CD14-positive monocyte (primary cell): ENCODE data around the gene ABO. TPM values are rescaled to one million over a fixed set of nuclear protein-coding genes. Genes with fewer than 3 reads are reported as not detected.

ENCODE experiments used
- DNase-seq, 3 donors: peaks; one replicate each; pipeline ENCODE4 v3.0.0-alpha.2; 2011 to 2022
- H2AFZ ChIP-seq: 2 replicates; pipeline ENCODE4 v1.6.0; 2012; ENCODE audit warnings: mild to moderate bottlenecking, low read depth, low read length, inconsistent platforms; ENCODE audit not compliant: insufficient read depth, poor library complexity, severe bottlenecking
- H3K27ac ChIP-seq, 2 donors: 1 replicate in 1 of 2; 2 replicates in 1 of 2; pipeline ENCODE4 v1.5.1; 2012 to 2013; ENCODE audit warnings: low read length in 2 of 2, control low read depth in 1 of 2, inconsistent platforms in 1 of 2, low read depth in 1 of 2, mild to moderate bottlenecking in 1 of 2
- H3K27me3 ChIP-seq, 2 donors: one replicate each; pipeline versions ENCODE4 v1.6.0 to v1.6.1; 2011 to 2013; ENCODE audit warnings: low read length in 2 of 2; ENCODE audit not compliant: control insufficient read depth in 2 of 2, insufficient read depth in 2 of 2
- H3K36me3 ChIP-seq, 2 donors: replicated peaks in 1 of 2; 1 replicate in 1 of 2; 2 replicates in 1 of 2; pipeline versions ENCODE4 v1.5.1 to v1.6.1; 2012 to 2013; ENCODE audit warnings: low read length in 2 of 2, control low read depth in 1 of 2, inconsistent platforms in 1 of 2, mild to moderate bottlenecking in 1 of 2; ENCODE audit not compliant: insufficient read depth in 2 of 2, control insufficient read depth in 1 of 2
- H3K4me1 ChIP-seq, 2 donors: 1 replicate in 1 of 2; 2 replicates in 1 of 2; pipeline versions ENCODE4 v1.5.1 to v1.6.1; 2012 to 2013; ENCODE audit warnings: low read length in 2 of 2, control low read depth in 1 of 2, inconsistent platforms in 1 of 2, mild to moderate bottlenecking in 1 of 2, moderate library complexity in 1 of 2; ENCODE audit not compliant: insufficient read depth in 2 of 2, control insufficient read depth in 1 of 2
- H3K4me2 ChIP-seq: replicated peaks from 2 replicates; pipeline ENCODE3; 2012; ENCODE audit warnings: low read length, moderate library complexity, mild to moderate bottlenecking; ENCODE audit not compliant: poor library complexity, severe bottlenecking; ENCODE audit errors: extremely low read depth
- H3K4me3 ChIP-seq, 3 experiments: fragments of 200-600 bp in 1 of 3; sonication (generic) in 1 of 3; replicated peaks in 1 of 3; 1 replicate in 2 of 3; 2 replicates in 1 of 3; pipeline ENCODE4 v1.5.1; 2011 to 2013; ENCODE audit warnings: low read length in 3 of 3, mild to moderate bottlenecking in 3 of 3, control low read depth in 2 of 3, low read depth in 2 of 3, inconsistent platforms in 1 of 3, moderate library complexity in 1 of 3
- H3K79me2 ChIP-seq: 2 replicates; pipeline ENCODE4 v1.6.0; 2012; ENCODE audit warnings: mild to moderate bottlenecking, control low read depth, inconsistent platforms, low read length, moderate library complexity; ENCODE audit not compliant: insufficient read depth
- H3K9ac ChIP-seq: 2 replicates; pipeline ENCODE4 v1.6.0; 2017; ENCODE audit warnings: low read length, mild to moderate bottlenecking; ENCODE audit not compliant: insufficient read depth, poor library complexity, severe bottlenecking
- H3K9me3 ChIP-seq, 2 donors: replicated peaks in 1 of 2; 1 replicate in 1 of 2; 2 replicates in 1 of 2; pipeline versions ENCODE4 v1.5.1 to v1.6.1; 2012 to 2013; ENCODE audit warnings: low read length in 2 of 2, control low read depth in 1 of 2; ENCODE audit not compliant: control insufficient read depth in 1 of 2, insufficient read depth in 1 of 2
- H4K20me1 ChIP-seq: 2 replicates; pipeline ENCODE4 v1.6.0; 2012; ENCODE audit warnings: mild to moderate bottlenecking, low read length, control low read depth, moderate library complexity; ENCODE audit not compliant: insufficient read depth
- H3K27ac Mint-ChIP-seq, 7 donors: one replicate each; pipeline ENCODE4 v1.8.0; 2020; ENCODE audit warnings: mild to moderate bottlenecking in 7 of 7, mixed read lengths in 7 of 7, moderate library complexity in 6 of 7, inconsistent platforms in 2 of 7
- H3K27me3 Mint-ChIP-seq, 3 donors: one replicate each; pipeline ENCODE4 v1.8.0; 2021 to 2022; ENCODE audit warnings: low read depth in 3 of 3, mild to moderate bottlenecking in 3 of 3, mixed read lengths in 3 of 3, moderate library complexity in 3 of 3, inconsistent platforms in 1 of 3
- H3K36me3 Mint-ChIP-seq, 2 donors: one replicate each; pipeline ENCODE4 v1.8.0; 2020; ENCODE audit warnings: mixed read lengths in 2 of 2, inconsistent platforms in 1 of 2, mild to moderate bottlenecking in 1 of 2
- H3K4me1 Mint-ChIP-seq: one replicate; pipeline ENCODE4 v1.8.0; 2020; ENCODE audit warnings: mild to moderate bottlenecking, mixed read lengths
- H3K4me3 Mint-ChIP-seq, 2 donors: one replicate each; pipeline ENCODE4 v1.8.0; 2020; ENCODE audit warnings: mild to moderate bottlenecking in 2 of 2, mixed read lengths in 2 of 2, moderate library complexity in 1 of 2
- H3K9me3 Mint-ChIP-seq, 7 donors: one replicate each; pipeline ENCODE4 v1.8.0; 2020 to 2022; ENCODE audit warnings: mixed read lengths in 7 of 7, mild to moderate bottlenecking in 6 of 7, moderate library complexity in 6 of 7, inconsistent platforms in 2 of 7
- WGBS: methylation state at CpG from one replicate; pipeline ENCODE4 v1.1.5; 2013; ENCODE audit warnings: missing lambda C conversion rate; ENCODE audit not compliant: insufficient coverage; 5-methylcytosine and 5-hydroxymethylcytosine counted together
- intact Hi-C, 2 donors: fragments of 100-400 bp; cut with micrococcal nuclease; formaldehyde crosslinking; loops; one replicate each; pipeline versions ENCODE4 v1.15.0 to v1.15.1; 2023
- polyA plus RNA-seq, 3 donors: library from polyadenylated mRNA; depleted of rRNA in 1 of 3; unstranded in 2 of 3; stranded (reverse) in 1 of 3; fragments of 300-500 nt in 2 of 3; fragments of >200 nt in 1 of 3; fragmentation: Illumina TruSeq in 2 of 3; gene quantifications; 1 replicate in 2 of 3; 2 replicates in 1 of 3; pipeline ENCODE4 v1.2.3, GENCODE V29; 2012 to 2021
- TF ChIP-seq, protein P1 (sequence below): fragments of 200-600 bp; IDR thresholded peaks from one replicate; pipeline ENCODE4 v1.8.0; 2022; ENCODE audit warnings: antibody characterized with exemption, mild to moderate bottlenecking

Gene ABO
- polyA plus RNA-seq, 3 donors, result 0.50 to 2.1 TPM; not detected in 1

DNA sequence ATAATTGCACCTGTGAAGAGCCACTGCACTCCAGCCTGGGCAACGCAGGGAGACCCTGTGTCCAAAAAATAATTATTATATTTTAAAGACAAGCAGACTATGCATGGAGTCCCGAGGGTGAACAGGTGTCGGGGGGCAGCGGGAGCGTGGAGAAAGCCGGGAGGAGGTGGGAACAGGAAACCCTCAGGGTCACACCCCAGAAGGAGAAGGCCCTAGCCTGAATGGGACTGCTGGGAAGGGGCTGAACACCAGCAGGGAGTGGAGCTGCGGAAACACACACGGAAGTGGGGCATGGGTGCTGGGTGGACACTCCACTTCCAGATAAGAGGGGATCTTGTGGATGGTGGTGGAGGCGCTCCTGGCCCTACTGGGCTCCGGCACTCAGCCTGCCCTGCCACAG lies 48.2 kb upstream of the ABO start:
- Histone ChIP-seq H3K36me3 (no peaks in the 10 kb centered on the region), H3K79me2 (no peaks in the 10 kb centered on the region), H3K9me3 (no peaks in the 10 kb centered on the region), H3K4me2 (no peak overlapping the region), H3K4me1 (no peaks in the 10 kb centered on the region), H2AFZ (no peak overlapping the region), H4K20me1 (peaks cover 3% of the 10 kb centered on the region), H3K9ac (no peak overlapping the region), H3K27me3 (no peaks in the 10 kb centered on the region), H3K27ac (no peak overlapping the region), H3K4me3 (no peak overlapping the region)
- Mint-ChIP-seq H3K4me1 (peaks cover 5% of the 10 kb centered on the region), H3K27me3 (peaks cover 5 to 15% (median 5%) of the 10 kb centered on the region in 3 donors), H3K9me3 (peaks cover 0 to 4% (median 0%) of the 10 kb centered on the region in 7 donors), H3K36me3 (no peaks in the 10 kb centered on the region), H3K4me3 (no peak overlapping the region), H3K27ac (no peak overlapping the region)
- intact Hi-C loops, result no loop called here
- TF ChIP-seq, protein P1, sequence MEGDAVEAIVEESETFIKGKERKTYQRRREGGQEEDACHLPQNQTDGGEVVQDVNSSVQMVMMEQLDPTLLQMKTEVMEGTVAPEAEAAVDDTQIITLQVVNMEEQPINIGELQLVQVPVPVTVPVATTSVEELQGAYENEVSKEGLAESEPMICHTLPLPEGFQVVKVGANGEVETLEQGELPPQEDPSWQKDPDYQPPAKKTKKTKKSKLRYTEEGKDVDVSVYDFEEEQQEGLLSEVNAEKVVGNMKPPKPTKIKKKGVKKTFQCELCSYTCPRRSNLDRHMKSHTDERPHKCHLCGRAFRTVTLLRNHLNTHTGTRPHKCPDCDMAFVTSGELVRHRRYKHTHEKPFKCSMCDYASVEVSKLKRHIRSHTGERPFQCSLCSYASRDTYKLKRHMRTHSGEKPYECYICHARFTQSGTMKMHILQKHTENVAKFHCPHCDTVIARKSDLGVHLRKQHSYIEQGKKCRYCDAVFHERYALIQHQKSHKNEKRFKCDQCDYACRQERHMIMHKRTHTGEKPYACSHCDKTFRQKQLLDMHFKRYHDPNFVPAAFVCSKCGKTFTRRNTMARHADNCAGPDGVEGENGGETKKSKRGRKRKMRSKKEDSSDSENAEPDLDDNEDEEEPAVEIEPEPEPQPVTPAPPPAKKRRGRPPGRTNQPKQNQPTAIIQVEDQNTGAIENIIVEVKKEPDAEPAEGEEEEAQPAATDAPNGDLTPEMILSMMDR, result no peak
- WGBS, result 93% methylated on average over 7 of the region's 10 CpGs
- no peak for DNase-seq

DNA sequence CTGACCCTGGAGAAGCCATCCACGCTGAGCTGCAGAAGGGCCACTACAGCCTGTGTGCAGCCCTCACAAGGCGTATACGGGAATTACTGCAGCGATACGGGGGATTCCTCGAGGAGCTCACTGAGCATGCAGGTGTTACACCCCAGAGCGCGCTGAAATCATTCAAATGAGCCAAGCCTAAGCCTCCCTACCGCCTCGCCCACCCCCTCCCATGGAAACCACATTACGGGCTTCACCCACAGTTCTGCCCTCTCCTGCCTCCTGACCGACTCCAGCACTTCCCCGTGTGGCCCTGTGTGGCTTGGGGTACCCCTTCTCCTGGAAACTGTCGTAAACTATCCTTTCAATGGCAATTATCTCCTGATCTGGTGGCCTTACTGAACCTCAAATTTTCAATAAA lies 47.7 kb upstream of the ABO start:
- H3K9ac ChIP-seq, result no peak overlapping the region
- H3K79me2 ChIP-seq, result no peaks in the 10 kb centered on the region
- no peak overlapping the region for H3K4me2 ChIP-seq
- DNase-seq, result no peak
- H3K4me1 Mint-ChIP-seq, result peaks cover 5% of the 10 kb centered on the region
- H2AFZ ChIP-seq, result no peak overlapping the region
- no peaks in the 10 kb centered on the region for H4K20me1 ChIP-seq
- H3K9me3 ChIP-seq, result no peaks in the 10 kb centered on the region
- no peak overlapping the region for H3K4me3 ChIP-seq
- WGBS, result 54% methylated on average over 14 of the region's 14 CpGs
- H3K9me3 Mint-ChIP-seq, result peaks cover 0 to 4% (median 0%) of the 10 kb centered on the region in 7 donors
- peaks cover 5 to 15% (median 5%) of the 10 kb centered on the region in 3 donors for H3K27me3 Mint-ChIP-seq
- H3K4me1 ChIP-seq, result no peaks in the 10 kb centered on the region
- no peaks in the 10 kb centered on the region for H3K27me3 ChIP-seq
- no peak overlapping the region for H3K27ac ChIP-seq
- no peaks in the 10 kb centered on the region for H3K36me3 ChIP-seq
- intact Hi-C loops, result no loop called here
- no peak overlapping the region for H3K4me3 Mint-ChIP-seq
- TF ChIP-seq, protein P1, result no peak
- no peaks in the 10 kb centered on the region for H3K36me3 Mint-ChIP-seq
- H3K27ac Mint-ChIP-seq, result no peak overlapping the region
